SK-N-SH (cell line): ENCODE measurements around the gene SH3D19.

Experiments
- CTCF ChIP-seq: fragments of 200-600 bp; sonication (generic); IDR thresholded peaks from 2 replicates; pipeline ENCODE4 v1.6.1; 2017; ENCODE audit warnings: antibody characterized with exemption, mild to moderate bottlenecking, moderate library complexity
- MAX ChIP-seq: IDR thresholded peaks from 2 replicates; pipeline ENCODE4 v1.4.0; 2012; ENCODE audit warnings: low read depth
- POLR2AphosphoS5 ChIP-seq: IDR thresholded peaks from 2 replicates; pipeline ENCODE4 v1.6.1; 2012; ENCODE audit warnings: low read depth, low read length
- RAD21 ChIP-seq: IDR thresholded peaks from 2 replicates; pipeline ENCODE4 v1.6.1; 2012; ENCODE audit warnings: mild to moderate bottlenecking, low read length
- REST ChIP-seq: IDR thresholded peaks from 2 replicates; pipeline ENCODE4 v1.6.1; 2012; ENCODE audit warnings: mild to moderate bottlenecking, low read depth, low read length, moderate library complexity
- RFX5 ChIP-seq: IDR thresholded peaks from 2 replicates; pipeline ENCODE4 v1.6.1; 2012; ENCODE audit warnings: mild to moderate bottlenecking, improper control_type of control experiment, low read length
- RXRA ChIP-seq: IDR thresholded peaks from 2 replicates; pipeline ENCODE4 v1.4.0; 2012; ENCODE audit warnings: low read depth, mild to moderate bottlenecking, borderline replicate concordance
- SMC3 ChIP-seq: IDR thresholded peaks from 2 replicates; pipeline ENCODE4 v1.6.1; 2012; ENCODE audit warnings: low read depth, low read length, improper control_type of control experiment
- TAF1 ChIP-seq: IDR thresholded peaks from 2 replicates; pipeline ENCODE4 v1.6.1; 2012; ENCODE audit warnings: low read depth, mild to moderate bottlenecking, low read length, moderate library complexity, borderline replicate concordance
- USF2 ChIP-seq: fragments of 150-350 bp; IDR thresholded peaks from 2 replicates; pipeline ENCODE4 v1.6.1; 2017; ENCODE audit warnings: antibody characterized with exemption, low read length, low read depth, borderline replicate concordance

GRCh38 chr4:151099229-151099975 is 226.0 kb downstream of the SH3D19 start, which contains the start of gene RPS3A:
- peak; percentile 72 for TF ChIP-seq REST
- TF ChIP-seq CTCF, result peak; percentile 86
- peak; percentile 26; the same call in 1 of the 2 replicates for TF ChIP-seq SMC3
- peak; percentile 92 for TF ChIP-seq MAX
- no peak for TF ChIP-seq USF2
- peak; percentile 99 for TF ChIP-seq POLR2AphosphoS5
- no peak; the same call in 1 of the 2 replicates for TF ChIP-seq RXRA
- TF ChIP-seq TAF1, result peak; percentile 99
- no peak for TF ChIP-seq RFX5
- no peak for TF ChIP-seq RAD21
